Spleen (tissue), 11 donors: ENCODE results near the gene SLC30A7. TPM values are rescaled to one million over a fixed set of nuclear protein-coding genes. Genes with fewer than 3 reads are reported as not detected.

Source experiments
- DNase-seq: peaks from one replicate; pipeline ENCODE4 v3.0.0-alpha.2; 2020
- H3K27ac ChIP-seq, 8 donors: fragments of 200-600 bp; sonication (generic) in 7 of 8; 1 replicate in 4 of 8; 2 replicates in 4 of 8; pipeline versions ENCODE4 v1.5.0 to v1.8.0; 2016 to 2021; ENCODE audit warnings: inconsistent platforms in 4 of 8, mild to moderate bottlenecking in 4 of 8, moderate library complexity in 1 of 8
- H3K27me3 ChIP-seq, 7 donors: fragments of 200-600 bp; sonication (generic) in 6 of 7; replicated peaks in 1 of 7; 1 replicate in 4 of 7; 2 replicates in 3 of 7; pipeline versions ENCODE4 v1.5.0 to v1.8.0; 2016 to 2021; ENCODE audit warnings: inconsistent platforms in 3 of 7, mild to moderate bottlenecking in 1 of 7
- H3K36me3 ChIP-seq, 6 donors: fragments of 200-600 bp; sonication (generic) in 5 of 6; 1 replicate in 4 of 6; 2 replicates in 2 of 6; pipeline versions ENCODE4 v1.5.0 to v1.8.0; 2016 to 2021; ENCODE audit warnings: inconsistent platforms in 2 of 6
- H3K4me1 ChIP-seq, 6 donors: fragments of 200-600 bp; sonication (generic) in 5 of 6; 1 replicate in 3 of 6; 2 replicates in 3 of 6; pipeline versions ENCODE4 v1.5.0 to v1.8.0; 2016 to 2021; ENCODE audit warnings: inconsistent platforms in 3 of 6
- H3K4me3 ChIP-seq, 8 donors: fragments of 200-600 bp; sonication (generic) in 7 of 8; 1 replicate in 4 of 8; 2 replicates in 4 of 8; pipeline versions ENCODE4 v1.5.0 to v1.8.0; 2016 to 2021; ENCODE audit warnings: inconsistent platforms in 4 of 8, mild to moderate bottlenecking in 4 of 8, moderate library complexity in 2 of 8
- H3K9me3 ChIP-seq, 8 donors: fragments of 200-600 bp; sonication (generic) in 7 of 8; 1 replicate in 4 of 8; 2 replicates in 4 of 8; pipeline versions ENCODE4 v1.5.0 to v1.8.0; 2016 to 2021; ENCODE audit warnings: inconsistent platforms in 4 of 8
- CTCF ChIP-seq, 11 experiments: fragments of 200-600 bp in 7 of 11; fragments of 450-650 bp in 4 of 11; sonication (generic) in 4 of 11; IDR thresholded peaks in 8 of 11; conservative IDR thresholded peaks in 3 of 11; 1 replicate in 7 of 11; 2 replicates in 4 of 11; pipeline versions ENCODE4 v1.4.0 to v1.8.0; 2016 to 2021; ENCODE audit warnings: antibody characterized with exemption in 11 of 11, inconsistent platforms in 4 of 11, mild to moderate bottlenecking in 1 of 11
- POLR2A ChIP-seq, 3 donors: fragments of 450-650 bp; IDR thresholded peaks; one replicate each; pipeline ENCODE4 v1.5.1; 2017; ENCODE audit warnings: antibody characterized with exemption in 3 of 3, mild to moderate bottlenecking in 1 of 3
- POLR2AphosphoS5 ChIP-seq, 3 donors: sonication (generic); formaldehyde crosslinking; IDR thresholded peaks; one replicate each; pipeline ENCODE4 v1.5.1; 2017; ENCODE audit warnings: antibody characterized with exemption in 3 of 3
- whole genome bisulfite sequencing, 5 donors: extraction: QIAGEN DNeasy Blood & Tissue Kit in 3 of 5; methylation state at CpG; one replicate each; pipeline versions ENCODE4 v1.1.5 to v1.1.7; 2013 to 2018; 5-methylcytosine and 5-hydroxymethylcytosine counted together
- intact Hi-C: fragments of 100-400 bp; cut with DNase I; formaldehyde crosslinking; loops from one replicate; pipeline ENCODE4 v1.15.0; 2023; ENCODE audit warnings: low total_unique reads
- polyA plus RNA-seq, 3 donors: library from polyadenylated mRNA; stranded (reverse); fragments of 200-250 nt; gene quantifications; one replicate each; pipeline ENCODE4 v1.2.1, GENCODE V29; 2013
- total RNA-seq, 7 donors: library from RNA; depleted of rRNA in 3 of 7; stranded (reverse); fragments of >200 nt in 3 of 7; fragmentation: NEBNext Ultra II Directional in 4 of 7; extraction: Animal tissue kit (Norgen Biotek cat#: 25700) in 4 of 7; gene quantifications; one replicate each; pipeline versions ENCODE4 v1.1.0 to v1.2.1, GENCODE V29; 2016 to 2021
- donor health status: healthy with polysubstance abuse.
- donor health status: DM: no; HTN: no; CAD: no; lungs with moderate emphysema.
- donor health status: DM: no; HTN: no; CAD: no.
- donor health status: Bipolar disorder and iron deficiency.
- donor health status: healthy.
- donor health status: DM: no; HTN: no; CAD: no.
- donor health status: DM: yes; HTN: yes; CAD: no.

The SLC30A7 gene
- total and polyA plus RNA-seq, 10 donors, result 4.2 to 44.5 (median 35.9) TPM

GRCh38 chr1:101006553-101006952, 110.7 kb downstream of the SLC30A7 start:
- Histone ChIP-seq H3K27me3 (no peaks in the 10 kb centered on the region), H3K4me3 (no peak overlapping the region), H3K36me3 (peaks cover 0 to 9% (median 0%) of the 10 kb centered on the region in 6 donors), H3K4me1 (peaks cover 0 to 57% (median 28%) of the 10 kb centered on the region in 6 donors), H3K9me3 (no peaks in the 10 kb centered on the region), H3K27ac (peak overlapping the region in 7 of 8 donors; percentile 7 to 87 (median 78))
- no peak for TF ChIP-seq CTCF (IDR thresholded peaks at IDR 0.05 in 8 of 11, conservative IDR thresholded peaks at IDR 0.05 in 3 of 11)
- peak in 1 of 3 donors; percentile 12 for TF ChIP-seq POLR2AphosphoS5 (IDR thresholded peaks at IDR 0.05)
- no peak for TF ChIP-seq POLR2A (IDR thresholded peaks at IDR 0.05)
- intact Hi-C loops, result no loop called here
- no peak for DNase-seq
- WGBS, 5 donors, result 22 to 55% (median 32%) methylated on average over 2 of the region's 2 CpGs

- H3K27me3 ChIP-seq, result no peaks in the 10 kb centered on the region
- 94 to 99% (median 95%) methylated on average over 3 of the region's 3 CpGs for WGBS, 5 donors
- DNase-seq, result no peak
- H3K9me3 ChIP-seq, result no peaks in the 10 kb centered on the region
- H3K27ac ChIP-seq, result no peak overlapping the region
- H3K4me1 ChIP-seq, result peaks cover 0 to 39% (median 16%) of the 10 kb centered on the region in 6 donors
- no peak overlapping the region for H3K4me3 ChIP-seq
- peaks cover 0 to 26% (median 0%) of the 10 kb centered on the region in 6 donors for H3K36me3 ChIP-seq
- TF ChIP-seq CTCF (IDR thresholded peaks at IDR 0.05 in 8 of 11, conservative IDR thresholded peaks at IDR 0.05 in 3 of 11), result no peak
- no peak for TF ChIP-seq POLR2AphosphoS5 (IDR thresholded peaks at IDR 0.05)
- no peak for TF ChIP-seq POLR2A (IDR thresholded peaks at IDR 0.05)
- intact Hi-C loops, result no loop called here
These were observed 112.4 kb downstream of the SLC30A7 start for GRCh38 chr1:101008229-101008834.

GRCh38 chr1:101013776-101014175, 117.9 kb downstream of the SLC30A7 start:
- DNase-seq, result no peak
- intact Hi-C loops, result no loop called here
- H3K27ac ChIP-seq, result no peak overlapping the region

More at GRCh38 chr1:101013776-101014175, 117.9 kb downstream of the SLC30A7 start:
- no peaks in the 10 kb centered on the region for H3K9me3 ChIP-seq
- no peak overlapping the region for H3K4me3 ChIP-seq
- TF ChIP-seq POLR2A (IDR thresholded peaks at IDR 0.05) (no peak), CTCF (IDR thresholded peaks at IDR 0.05 in 8 of 11, conservative IDR thresholded peaks at IDR 0.05 in 3 of 11) (no peak), POLR2AphosphoS5 (IDR thresholded peaks at IDR 0.05) (no peak)
- no peaks in the 10 kb centered on the region for H3K4me1 ChIP-seq
- H3K36me3 ChIP-seq, result peaks cover 0 to 39% (median 0%) of the 10 kb centered on the region in 6 donors
- no peaks in the 10 kb centered on the region for H3K27me3 ChIP-seq
- WGBS, 5 donors, result 88 to 100% (median 96%) methylated on average over 1 of the region's 1 CpG
